KMS-11 (cell line): Measurements from ENCODE around the gene ERGIC3.
"Not testable (repeated sequence)": the region's sequence is repeated elsewhere in the genome, so short reads cannot be mapped to it uniquely, and the experiment has no call there.

Source experiments
- H2AFZ ChIP-seq: fragments of 200-600 bp; sonication (generic); 2 replicates; pipeline ENCODE4 v1.6.1; 2016; ENCODE audit warnings: antibody characterized with exemption, mixed run types, low read depth
- H3K27ac ChIP-seq: fragments of 200-600 bp; sonication (generic); 2 replicates; pipeline ENCODE4 v1.6.1; 2016; ENCODE audit warnings: mild to moderate bottlenecking, mixed run types
- H3K27me3 ChIP-seq: fragments of 200-600 bp; sonication (generic); 2 replicates; pipeline ENCODE4 v1.6.1; 2017; ENCODE audit warnings: mild to moderate bottlenecking, low read depth, mixed run types, moderate library complexity; ENCODE audit not compliant: insufficient read depth
- H3K36me3 ChIP-seq: fragments of 200-600 bp; sonication (generic); 2 replicates; pipeline ENCODE4 v1.6.1; 2017; ENCODE audit warnings: mild to moderate bottlenecking, mixed run types; ENCODE audit not compliant: insufficient read depth
- H3K4me1 ChIP-seq: fragments of 200-600 bp; sonication (generic); 2 replicates; pipeline ENCODE4 v1.6.1; 2016; ENCODE audit warnings: mild to moderate bottlenecking, low read depth, mixed run types; ENCODE audit not compliant: poor library complexity, severe bottlenecking
- H3K4me2 ChIP-seq: fragments of 200-600 bp; sonication (generic); 2 replicates; pipeline ENCODE4 v1.7.0; 2016; ENCODE audit warnings: mild to moderate bottlenecking, mixed run types
- H3K4me3 ChIP-seq: fragments of 200-600 bp; sonication (generic); IDR thresholded peaks from 2 replicates; pipeline ENCODE4 v1.6.1; 2017; ENCODE audit warnings: low read depth, low read length, mixed read lengths; ENCODE audit not compliant: insufficient read depth
- H3K79me2 ChIP-seq: fragments of 200-600 bp; sonication (generic); 2 replicates; pipeline ENCODE4 v1.6.1; 2016; ENCODE audit warnings: low read depth, mixed run types; ENCODE audit not compliant: insufficient read depth
- H3K9ac ChIP-seq: fragments of 200-600 bp; sonication (generic); 2 replicates; pipeline ENCODE4 v1.6.1; 2016; ENCODE audit warnings: mild to moderate bottlenecking, mixed run types
- H4K20me1 ChIP-seq: fragments of 200-600 bp; sonication (generic); 2 replicates; pipeline ENCODE4 v1.6.1; 2016; ENCODE audit warnings: mild to moderate bottlenecking, mixed run types; ENCODE audit not compliant: insufficient read depth
- CTCF ChIP-seq: fragments of 200-600 bp; sonication (generic); conservative IDR thresholded peaks from 2 replicates; pipeline ENCODE4 v1.6.1; 2017; ENCODE audit warnings: low read depth, mild to moderate bottlenecking, antibody characterized with exemption, low read length, moderate library complexity, mixed read lengths

Gene ERGIC3

GRCh38 chr20:35515341-35515740 is 26.5 kb upstream of the ERGIC3 start:
- no peak overlapping the region for H2AFZ ChIP-seq
- H3K27me3 ChIP-seq = no peaks in the 10 kb centered on the region
- no peak overlapping the region for H3K27ac ChIP-seq
- no peak overlapping the region for H3K4me3 ChIP-seq
- no peaks in the 10 kb centered on the region for H3K79me2 ChIP-seq
- H4K20me1 ChIP-seq = no peaks in the 10 kb centered on the region
- H3K4me2 ChIP-seq = no peak overlapping the region
- H3K4me1 ChIP-seq = no peaks in the 10 kb centered on the region
- no peak for TF ChIP-seq CTCF
- no peak overlapping the region for H3K9ac ChIP-seq
- H3K36me3 ChIP-seq = no peaks in the 10 kb centered on the region

GRCh38 chr20:35515949-35516645 is 25.8 kb upstream of the ERGIC3 start:
- no peaks in the 10 kb centered on the region for H3K36me3 ChIP-seq
- H3K4me2 ChIP-seq = no peak overlapping the region
- no peaks in the 10 kb centered on the region for H4K20me1 ChIP-seq
- H3K27ac ChIP-seq = no peak overlapping the region
- H3K79me2 ChIP-seq = no peaks in the 10 kb centered on the region
- no peaks in the 10 kb centered on the region for H3K4me1 ChIP-seq
- no peak overlapping the region for H2AFZ ChIP-seq
- H3K9ac ChIP-seq = no peak overlapping the region
- no peak for TF ChIP-seq CTCF
- H3K4me3 ChIP-seq = no peak overlapping the region
- H3K27me3 ChIP-seq = no peaks in the 10 kb centered on the region

- H3K9ac ChIP-seq = no peak overlapping the region
- H3K4me2 ChIP-seq = no peak overlapping the region
- H3K79me2 ChIP-seq = no peaks in the 10 kb centered on the region
- TF ChIP-seq CTCF = no peak
- H3K4me1 ChIP-seq = no peaks in the 10 kb centered on the region
- no peak overlapping the region for H2AFZ ChIP-seq
- H4K20me1 ChIP-seq = no peaks in the 10 kb centered on the region
- H3K27me3 ChIP-seq = no peaks in the 10 kb centered on the region
- H3K36me3 ChIP-seq = no peaks in the 10 kb centered on the region
- H3K4me3 ChIP-seq = no peak overlapping the region
- H3K27ac ChIP-seq = no peak overlapping the region
Measured at GRCh38 chr20:35517125-35517524, 24.8 kb upstream of the ERGIC3 start.

GRCh38 chr20:35517767-35518166 is 24.1 kb upstream of the ERGIC3 start:
- H4K20me1 ChIP-seq = not testable (repeated sequence)

GRCh38 chr20:35518955-35519354 is 22.9 kb upstream of the ERGIC3 start:
- no peak overlapping the region for H3K9ac ChIP-seq
- H3K4me2 ChIP-seq = no peak overlapping the region
- H3K4me3 ChIP-seq = no peak overlapping the region
- no peak for TF ChIP-seq CTCF
- no peak overlapping the region for H3K27ac ChIP-seq
- H3K36me3 ChIP-seq = no peaks in the 10 kb centered on the region
- H3K4me1 ChIP-seq = no peaks in the 10 kb centered on the region
- H3K27me3 ChIP-seq = no peaks in the 10 kb centered on the region
- H4K20me1 ChIP-seq = no peaks in the 10 kb centered on the region
- no peak overlapping the region for H2AFZ ChIP-seq
- H3K79me2 ChIP-seq = no peaks in the 10 kb centered on the region

More at GRCh38 chr20:35517767-35518166, 24.1 kb upstream of the ERGIC3 start:
- not testable (repeated sequence) for H3K36me3 ChIP-seq, H2AFZ ChIP-seq, H3K9ac ChIP-seq, H3K4me3 ChIP-seq, H3K27ac ChIP-seq, H3K79me2 ChIP-seq, H3K27me3 ChIP-seq, H3K4me2 ChIP-seq, H3K4me1 ChIP-seq
